HCT116 (cell line): ENCODE data around the gene GAK. TPM values are rescaled to one million over a fixed set of nuclear protein-coding genes. Genes with fewer than 3 reads are reported as not detected.

Experiments used
- ATAC-seq: fragments of 200-7000 bp; cut with Tn5 transposase; 2 replicates; pipeline ENCODE4 v1.9.1; 2020; ENCODE audit warnings: mild to moderate bottlenecking, moderate library complexity
- BruUV-seq: library from RNA; stranded (reverse); fragments of 400-500 nt; replicated peaks from 2 replicates; lab custom pipeline; 2021; lab: Mats Ljungman, UMichigan
- CTCF ChIA-PET: fragments of 300-600 bp; sonication (Branson Sonifier 250); formaldehyde crosslinking; loops from one replicate; lab custom pipeline; 2021; ENCODE audit warnings: antibody characterized with exemption; lab: Charles Lee
- POLR2A ChIA-PET: fragments of 300-600, 350-600 bp; sonication (Branson Sonifier 250); formaldehyde crosslinking; loops from one replicate; lab custom pipeline; 2021; ENCODE audit warnings: antibody characterized with exemption; lab: Charles Lee
- RAD21 ChIA-PET, 2 experiments: fragments of 300-600 bp; sonication (Branson Sonifier 250); formaldehyde crosslinking; loops; one replicate each; lab custom pipeline; 2023; ENCODE audit warnings: low total read pairs in 2 of 2; ENCODE audit not compliant: uncharacterized antibody in 2 of 2, unreplicated experiment in 2 of 2, low non-redundant PET in 1 of 2; lab: Charles Lee
- DNase-seq: peaks from one replicate; pipeline ENCODE4 v3.0.0-alpha.2; 2010; ENCODE audit warnings: low read depth, low spot score
- H2AFZ ChIP-seq: fragments of 200-600 bp; shearing (Covaris generic), sonication (generic); 2 replicates; pipeline ENCODE4 v1.6.1; 2017; ENCODE audit warnings: low read depth, mixed run types, mixed read lengths, antibody characterized with exemption, low read length; ENCODE audit not compliant: poor library complexity, severe bottlenecking
- H3K27ac ChIP-seq: 2 replicates; pipeline ENCODE4 v1.5.1; 2012; ENCODE audit warnings: low read depth, low read length
- H3K27me3 ChIP-seq: fragments of 200-600 bp; sonication (generic); 2 replicates; pipeline ENCODE4 v1.6.1; 2016; ENCODE audit warnings: mixed run types, low read length, mixed read lengths; ENCODE audit not compliant: insufficient read depth
- H3K36me3 ChIP-seq, 2 experiments: fragments of 200-500 bp in 1 of 2; fragments of 200-600 bp in 1 of 2; sonication (Bioruptor generic) in 1 of 2; sonication (generic) in 1 of 2; 2 replicates each; pipeline versions ENCODE4 v1.5.1 to v1.6.1; 2014 to 2016; ENCODE audit warnings: low read length in 2 of 2, inconsistent platforms in 1 of 2, mixed read lengths in 1 of 2, mixed run types in 1 of 2; ENCODE audit not compliant: insufficient read depth in 2 of 2, control insufficient read depth in 1 of 2
- H3K4me1 ChIP-seq, 2 experiments: fragments of 200-600 bp in 1 of 2; sonication (generic) in 1 of 2; 2 replicates each; pipeline versions ENCODE4 v1.5.1 to v1.6.1; 2012 to 2017; ENCODE audit warnings: low read length in 2 of 2, inconsistent platforms in 1 of 2, mild to moderate bottlenecking in 1 of 2, mixed read lengths in 1 of 2, mixed run types in 1 of 2, moderate library complexity in 1 of 2; ENCODE audit not compliant: insufficient read depth in 2 of 2, control insufficient read depth in 1 of 2
- H3K4me2 ChIP-seq: fragments of 200-600 bp; sonication (generic); 2 replicates; pipeline ENCODE4 v1.6.1; 2017; ENCODE audit warnings: mixed run types, low read length, mixed read lengths
- H3K4me3 ChIP-seq, 2 experiments: fragments of 200-600 bp in 1 of 2; sonication (generic) in 1 of 2; replicated peaks in 1 of 2; 2 replicates each; pipeline ENCODE4 v1.5.1; 2011 to 2016; ENCODE audit warnings: low read length in 2 of 2, control low read depth in 1 of 2, low read depth in 1 of 2, mild to moderate bottlenecking in 1 of 2, mixed read lengths in 1 of 2, mixed run types in 1 of 2
- H3K79me2 ChIP-seq: fragments of 200-600 bp; sonication (generic); 2 replicates; pipeline ENCODE4 v1.6.1; 2017; ENCODE audit warnings: mild to moderate bottlenecking, mixed run types, low read length, moderate library complexity, mixed read lengths; ENCODE audit not compliant: insufficient read depth
- H3K9ac ChIP-seq: fragments of 200-600 bp; sonication (generic); 2 replicates; pipeline ENCODE4 v1.6.1; 2016; ENCODE audit warnings: low read length, mixed read lengths
- H3K9me2 ChIP-seq: fragments of 200-600 bp; sonication (generic), shearing (Covaris generic); 2 replicates; pipeline ENCODE4 v1.6.1; 2017; ENCODE audit warnings: mixed run types, mild to moderate bottlenecking, moderate library complexity; ENCODE audit not compliant: insufficient read depth
- H3K9me3 ChIP-seq, 2 experiments: fragments of 200-500 bp in 1 of 2; fragments of 200-600 bp in 1 of 2; sonication (Bioruptor generic) in 1 of 2; sonication (generic) in 1 of 2; 2 replicates each; pipeline ENCODE4 v1.6.1; 2014 to 2017; ENCODE audit warnings: low read length in 2 of 2, mixed read lengths in 2 of 2, inconsistent platforms in 1 of 2, low read depth in 1 of 2, mild to moderate bottlenecking in 1 of 2, mixed run types in 1 of 2, moderate library complexity in 1 of 2; ENCODE audit not compliant: control insufficient read depth in 1 of 2, insufficient read depth in 1 of 2
- H4K20me1 ChIP-seq: fragments of 200-600 bp; sonication (generic), shearing (Covaris generic); 2 replicates; pipeline ENCODE4 v1.6.1; 2017; ENCODE audit warnings: mixed run types, mild to moderate bottlenecking, moderate library complexity; ENCODE audit not compliant: insufficient read depth
- ATF3 ChIP-seq: IDR thresholded peaks from 2 replicates; pipeline ENCODE4 v1.6.1; 2012
- CBX3 ChIP-seq: IDR thresholded peaks from 2 replicates; pipeline ENCODE4 v1.6.1; 2012; ENCODE audit warnings: low read depth
- CEBPB ChIP-seq: IDR thresholded peaks from 2 replicates; pipeline ENCODE4 v1.6.1; 2012; ENCODE audit warnings: low read depth
- EGR1 ChIP-seq: IDR thresholded peaks from 2 replicates; pipeline ENCODE4 v1.6.1; 2012; ENCODE audit warnings: low read depth
- ELF1 ChIP-seq: IDR thresholded peaks from 2 replicates; pipeline ENCODE4 v1.6.1; 2012; ENCODE audit warnings: low read depth, borderline replicate concordance
- EZH2phosphoT487 ChIP-seq: fragments of 200-600 bp; IDR thresholded peaks from 2 replicates; pipeline ENCODE4 v1.6.1; 2018; ENCODE audit warnings: antibody characterized with exemption, borderline replicate concordance
- FOSL1 ChIP-seq: IDR thresholded peaks from 2 replicates; pipeline ENCODE4 v1.6.1; 2012; ENCODE audit warnings: low read depth
- MAX ChIP-seq: IDR thresholded peaks from 2 replicates; pipeline ENCODE4 v1.6.1; 2012
- POLR2A ChIP-seq: IDR thresholded peaks from 2 replicates; pipeline ENCODE4 v1.7.0; 2011; ENCODE audit warnings: borderline replicate concordance; ENCODE audit not compliant: insufficient read depth, insufficient read length; ENCODE audit errors: extremely low read depth
- POLR2AphosphoS5 ChIP-seq: IDR thresholded peaks from 2 replicates; pipeline ENCODE4 v1.6.1; 2011; ENCODE audit warnings: mild to moderate bottlenecking, low read depth, low read length, moderate library complexity
- REST ChIP-seq: IDR thresholded peaks from 2 replicates; pipeline ENCODE4 v1.6.1; 2012; ENCODE audit warnings: low read depth
- SIN3A ChIP-seq: IDR thresholded peaks from 2 replicates; pipeline ENCODE4 v1.6.1; 2012; ENCODE audit warnings: low read depth
- SP1 ChIP-seq: IDR thresholded peaks from 2 replicates; pipeline ENCODE4 v1.6.1; 2012; ENCODE audit warnings: low read depth
- TCF7L2 ChIP-seq: IDR thresholded peaks from 2 replicates; pipeline ENCODE4 v1.7.0; 2011; ENCODE audit warnings: borderline replicate concordance, inconsistent platforms; ENCODE audit not compliant: insufficient read depth, insufficient read length; ENCODE audit errors: extremely low read depth
- YY1 ChIP-seq: IDR thresholded peaks from 2 replicates; pipeline ENCODE4 v1.6.1; 2011; ENCODE audit warnings: low read length, low read depth, moderate library complexity, mild to moderate bottlenecking; ENCODE audit not compliant: insufficient replicate concordance; ENCODE audit errors: extremely low read depth
- ZBTB33 ChIP-seq: IDR thresholded peaks from 2 replicates; pipeline ENCODE4 v1.6.1; 2011; ENCODE audit warnings: mild to moderate bottlenecking, low read length, moderate library complexity; ENCODE audit not compliant: insufficient replicate concordance; ENCODE audit errors: extremely low read depth
- ZFX ChIP-seq: fragments of 450-650 bp; IDR thresholded peaks from 2 replicates; pipeline ENCODE4 v1.6.1; 2017
- intact Hi-C: fragments of 100-400 bp; cut with micrococcal nuclease; formaldehyde crosslinking; loops from 2 replicates; pipeline ENCODE4 v1.10.0; 2022
- total RNA-seq: library from RNA; stranded (reverse); gene quantifications from one replicate; pipeline ENCODE4 v1.2.1, GENCODE V29; 2021; ENCODE audit not compliant: unreplicated experiment
- TF ChIP-seq, protein P1 (sequence below), 3 experiments: fragments of 200-600 bp in 1 of 3; sonication (generic) in 1 of 3; IDR thresholded peaks in 2 of 3; conservative IDR thresholded peaks in 1 of 3; 2 replicates each; pipeline ENCODE4 v1.5.1; 2012 to 2017; ENCODE audit warnings: low read depth in 2 of 3, low read length in 2 of 3, antibody characterized with exemption in 1 of 3, borderline replicate concordance in 1 of 3, control low read depth in 1 of 3, mild to moderate bottlenecking in 1 of 3, mixed read lengths in 1 of 3, mixed run types in 1 of 3, moderate library complexity in 1 of 3; ENCODE audit not compliant: insufficient read depth in 1 of 3

GAK gene
- total RNA-seq, 1 experiment from 2014 or later: 123 TPM

DNA sequence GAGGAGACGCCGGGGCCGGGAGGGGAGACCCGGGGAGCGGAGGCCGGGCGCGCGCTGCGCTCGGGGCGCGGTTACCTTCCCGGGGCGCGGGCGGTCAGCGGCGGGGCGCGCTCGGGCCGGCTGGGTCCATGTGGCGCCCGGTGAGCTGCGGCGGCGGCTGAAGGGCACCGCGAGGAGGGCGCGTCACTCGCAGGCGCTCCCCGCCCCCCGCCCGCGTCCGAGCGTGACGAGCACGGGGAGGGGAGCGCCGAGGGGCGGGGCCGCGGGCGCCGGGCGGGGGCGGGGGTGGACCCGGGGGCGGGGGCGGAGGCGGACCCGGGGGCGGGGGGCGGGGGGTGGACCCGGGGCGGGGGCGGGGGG lies 106.2 kb downstream of the GAK start, which contains the start of gene CPLX1:
Gene CPLX1 (minus strand): TSS at position 159 of the 360 bp plus-strand sequence. CDS start 1,607 bp downstream, outside the sequence.
- BruUV-seq: no TSS peak
- POLR2A ChIA-PET: no interaction called here
- peak within 1 kb of the TSS; percentile 59 for H3K4me2 ChIP-seq
- intact Hi-C loops: no loop called here
- H3K9ac ChIP-seq: peak within 1 kb of the TSS; percentile 25; the same call in 1 of the 2 replicates
- peak within 1 kb of the TSS; percentile 30 to 46 for H3K4me3 ChIP-seq
- H3K9me2 ChIP-seq: no peaks in the 10 kb centered on the region
- no peak within 1 kb of the TSS for H3K27ac ChIP-seq
- peaks cover 0 to 3% of the 10 kb centered on the region in 2 experiments; a peak in 1 of 4 replicates for H3K4me1 ChIP-seq
- H3K36me3 ChIP-seq: no peaks in the 10 kb centered on the region
- no peaks in the 10 kb centered on the region for H3K9me3 ChIP-seq
- CTCF ChIA-PET: no interaction called here
- DNase-seq: no peak
- H4K20me1 ChIP-seq: no peaks in the 10 kb centered on the region
- H2AFZ ChIP-seq: no peak within 1 kb of the TSS
- peak; percentile 65 for ATAC-seq
- RAD21 ChIA-PET: interaction anchor here in 1 of 2 experiments (0.7 kb wide), 1 partner anchor 137 kb away, joined by 4 read pairs; no protein-coding TSS in a partner anchor
- H3K79me2 ChIP-seq: no peaks in the 10 kb centered on the region
- H3K27me3 ChIP-seq: no peaks in the 10 kb centered on the region
- TF ChIP-seq TCF7L2 (no peak), FOSL1 (no peak), CBX3 (no peak), MAX (no peak), EZH2phosphoT487 (no peak), ELF1 (no peak), SIN3A (no peak), POLR2AphosphoS5 (no peak), EGR1 (no peak), REST (no peak), ZFX (no peak), SP1 (no peak), YY1 (no peak), ATF3 (no peak), POLR2A (no peak), CEBPB (no peak), ZBTB33 (no peak)
- TF ChIP-seq, protein P1, sequence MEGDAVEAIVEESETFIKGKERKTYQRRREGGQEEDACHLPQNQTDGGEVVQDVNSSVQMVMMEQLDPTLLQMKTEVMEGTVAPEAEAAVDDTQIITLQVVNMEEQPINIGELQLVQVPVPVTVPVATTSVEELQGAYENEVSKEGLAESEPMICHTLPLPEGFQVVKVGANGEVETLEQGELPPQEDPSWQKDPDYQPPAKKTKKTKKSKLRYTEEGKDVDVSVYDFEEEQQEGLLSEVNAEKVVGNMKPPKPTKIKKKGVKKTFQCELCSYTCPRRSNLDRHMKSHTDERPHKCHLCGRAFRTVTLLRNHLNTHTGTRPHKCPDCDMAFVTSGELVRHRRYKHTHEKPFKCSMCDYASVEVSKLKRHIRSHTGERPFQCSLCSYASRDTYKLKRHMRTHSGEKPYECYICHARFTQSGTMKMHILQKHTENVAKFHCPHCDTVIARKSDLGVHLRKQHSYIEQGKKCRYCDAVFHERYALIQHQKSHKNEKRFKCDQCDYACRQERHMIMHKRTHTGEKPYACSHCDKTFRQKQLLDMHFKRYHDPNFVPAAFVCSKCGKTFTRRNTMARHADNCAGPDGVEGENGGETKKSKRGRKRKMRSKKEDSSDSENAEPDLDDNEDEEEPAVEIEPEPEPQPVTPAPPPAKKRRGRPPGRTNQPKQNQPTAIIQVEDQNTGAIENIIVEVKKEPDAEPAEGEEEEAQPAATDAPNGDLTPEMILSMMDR (IDR thresholded peaks at IDR 0.05 in 2 of 3, conservative IDR thresholded peaks at IDR 0.05 in 1 of 3; ENCODE audit: borderline replicate concordance in 1 of 3, insufficient read depth in 1 of 3, low read depth in 2 of 3, low read length in 2 of 3): no peak
- TF ChIP-seq, all 23 proteins: peak for 0
